GM18861 (cell line): ENCODE results near the gene SEC61B.

ENCODE experiments used
- ATAC-seq: cut with Tn5 transposase; IDR thresholded peaks from one replicate; pipeline ENCODE4 v1.9.1; 2021; ENCODE audit not compliant: unreplicated experiment

SEC61B gene

DNA sequence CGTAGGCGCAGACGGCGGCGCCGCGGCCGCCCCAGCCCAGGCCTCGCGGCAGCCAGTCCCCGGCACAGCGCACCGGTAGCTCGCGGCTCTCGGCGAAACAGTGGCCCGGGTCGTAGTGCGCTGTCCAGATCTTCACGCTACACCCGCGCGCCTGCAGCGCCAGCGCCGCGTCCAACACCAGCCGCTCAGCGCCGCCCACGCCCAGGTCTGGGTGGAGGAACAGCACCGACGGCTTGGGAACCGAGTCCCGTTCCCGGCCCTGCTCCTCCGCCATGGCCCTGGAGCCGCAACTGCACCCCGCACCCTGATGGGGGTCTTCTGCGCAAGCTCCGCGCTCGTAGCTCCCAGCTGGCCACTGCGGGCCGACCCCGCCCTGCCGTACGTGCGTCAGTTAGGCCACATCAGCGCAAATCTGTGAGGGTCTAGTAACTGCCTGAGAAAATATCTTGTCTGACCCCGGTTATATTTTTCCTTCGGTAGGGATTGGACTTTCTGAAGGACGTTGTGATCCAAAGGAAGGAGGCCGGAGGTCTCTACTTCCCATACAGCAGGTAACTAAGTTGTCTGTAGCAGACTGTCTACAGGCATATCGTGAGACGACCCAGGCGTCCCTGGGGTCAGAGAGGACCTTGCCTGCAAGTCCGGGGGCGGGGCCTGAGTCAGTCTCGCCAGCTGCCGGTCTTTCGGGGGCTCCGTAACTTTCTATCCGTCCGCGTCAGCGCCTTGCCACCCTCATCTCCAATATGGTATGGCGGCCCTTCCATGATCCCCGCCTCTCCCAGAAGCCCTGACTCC is at the start of gene SEC61B, which contains the start of gene ALG2:
Gene SEC61B (plus strand): TSS at position 662 of the 795 bp plus-strand sequence. CDS start 82 bp downstream, at position 744.
Gene ALG2 (minus strand): TSS at position 322 of the 795 bp plus-strand sequence. CDS start 48 bp downstream, at position 274.
- ATAC-seq: peak; percentile 86

DNA sequence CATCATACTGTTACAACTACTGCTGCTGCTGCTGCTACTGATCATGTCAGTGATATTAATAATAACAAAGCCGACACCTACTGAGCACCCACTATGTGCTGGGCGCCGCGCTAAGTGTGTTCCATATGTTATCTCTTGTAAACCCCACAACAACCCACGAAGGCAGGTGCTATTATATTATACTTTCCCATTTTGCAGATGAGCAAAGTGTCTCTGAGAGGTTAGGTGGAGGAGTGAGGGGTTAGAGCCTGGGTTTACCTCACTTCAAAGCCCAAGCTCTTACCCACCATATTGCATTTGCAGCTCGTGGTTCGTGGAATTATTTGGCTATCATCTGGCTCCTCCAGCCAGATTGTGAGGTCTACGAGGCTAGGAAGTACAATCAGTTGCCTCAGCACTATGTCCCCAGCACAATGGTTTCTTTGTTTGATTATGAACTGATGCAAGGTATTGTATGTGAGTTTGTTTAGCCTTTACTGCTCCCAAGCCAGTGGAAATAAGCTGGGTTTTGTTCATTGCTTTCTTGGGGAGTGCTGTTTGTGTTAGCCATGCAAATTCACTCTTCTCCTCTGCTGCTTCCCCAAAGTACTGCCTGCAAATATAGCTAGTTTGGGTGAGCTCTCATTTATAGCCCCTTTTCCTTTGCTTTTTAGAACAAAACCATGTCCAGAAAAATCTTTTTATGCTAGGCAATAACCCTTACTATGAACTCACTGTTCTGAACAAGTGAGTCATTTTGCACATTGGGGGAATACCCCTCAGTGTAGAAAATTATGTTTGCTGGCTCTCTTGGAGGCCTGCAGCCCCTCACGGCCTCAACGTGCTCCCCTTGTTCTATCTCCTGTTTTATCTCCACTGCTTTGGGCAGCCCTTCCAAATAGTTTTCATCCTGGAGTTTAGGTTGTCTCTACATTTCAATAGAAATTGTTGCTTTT is 48.2 kb upstream of the SEC61B start:
- ATAC-seq: peak; percentile 72

DNA sequence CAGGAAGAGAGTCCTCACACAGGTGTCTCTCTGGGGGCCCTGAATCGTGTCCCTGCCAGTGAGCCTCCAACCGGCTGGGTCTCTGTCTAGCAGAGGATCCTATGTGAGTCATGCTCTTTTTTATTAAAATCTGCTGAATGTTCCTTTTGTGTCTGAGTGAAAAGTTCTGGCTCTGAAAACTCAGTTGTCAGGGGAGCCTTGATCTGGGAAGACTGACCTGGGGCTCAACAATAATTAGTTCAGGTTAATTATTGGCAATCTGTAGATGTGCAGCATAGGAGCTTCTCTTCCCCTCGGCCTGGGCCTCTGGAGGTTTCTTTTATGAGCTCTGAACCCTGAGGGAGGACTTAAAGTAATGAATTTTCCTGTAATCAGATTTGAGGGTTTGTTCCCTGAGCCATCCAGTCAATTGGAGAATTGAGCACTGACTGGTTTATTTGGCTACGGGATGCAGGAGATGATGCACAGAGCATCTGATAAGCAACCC is 45.5 kb upstream of the SEC61B start:
- ATAC-seq: no peak

DNA sequence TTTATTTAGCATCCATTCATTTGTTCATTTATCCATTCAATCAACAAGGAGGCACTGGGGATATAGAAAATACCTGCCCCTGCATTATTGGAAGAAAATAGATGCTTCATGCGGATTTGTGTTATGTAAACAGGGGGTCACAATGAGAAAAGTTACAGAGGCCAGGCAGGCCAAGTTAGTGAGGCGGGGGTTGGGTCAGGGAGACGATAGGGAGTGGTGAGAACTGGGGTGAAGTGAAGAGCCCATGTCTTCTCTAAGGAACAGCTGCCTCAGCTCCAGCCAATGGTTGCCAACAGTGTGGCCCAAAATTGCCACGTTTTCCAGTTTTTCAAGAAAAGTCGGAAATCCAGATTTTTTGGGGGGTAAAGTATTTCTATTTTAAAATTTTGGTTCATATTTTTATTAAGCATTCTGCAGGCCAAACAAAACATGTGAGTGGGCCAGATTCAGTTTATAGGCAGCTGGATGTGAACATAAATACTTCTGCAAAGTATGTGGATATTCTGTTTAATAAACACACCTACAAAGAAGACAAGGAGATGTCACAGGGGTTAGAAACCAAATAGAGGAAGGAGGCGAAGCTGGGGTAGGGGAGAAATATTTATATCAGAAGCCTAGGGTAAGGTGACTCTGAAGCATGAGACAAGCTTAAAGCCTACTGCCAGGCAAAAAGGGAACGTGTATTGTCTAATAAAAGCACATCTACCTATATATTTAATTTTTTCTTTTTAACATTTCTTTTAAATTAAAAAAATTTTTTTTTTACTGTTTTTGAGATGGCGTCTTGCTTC is 44.3 kb upstream of the SEC61B start:
- no peak for ATAC-seq

DNA sequence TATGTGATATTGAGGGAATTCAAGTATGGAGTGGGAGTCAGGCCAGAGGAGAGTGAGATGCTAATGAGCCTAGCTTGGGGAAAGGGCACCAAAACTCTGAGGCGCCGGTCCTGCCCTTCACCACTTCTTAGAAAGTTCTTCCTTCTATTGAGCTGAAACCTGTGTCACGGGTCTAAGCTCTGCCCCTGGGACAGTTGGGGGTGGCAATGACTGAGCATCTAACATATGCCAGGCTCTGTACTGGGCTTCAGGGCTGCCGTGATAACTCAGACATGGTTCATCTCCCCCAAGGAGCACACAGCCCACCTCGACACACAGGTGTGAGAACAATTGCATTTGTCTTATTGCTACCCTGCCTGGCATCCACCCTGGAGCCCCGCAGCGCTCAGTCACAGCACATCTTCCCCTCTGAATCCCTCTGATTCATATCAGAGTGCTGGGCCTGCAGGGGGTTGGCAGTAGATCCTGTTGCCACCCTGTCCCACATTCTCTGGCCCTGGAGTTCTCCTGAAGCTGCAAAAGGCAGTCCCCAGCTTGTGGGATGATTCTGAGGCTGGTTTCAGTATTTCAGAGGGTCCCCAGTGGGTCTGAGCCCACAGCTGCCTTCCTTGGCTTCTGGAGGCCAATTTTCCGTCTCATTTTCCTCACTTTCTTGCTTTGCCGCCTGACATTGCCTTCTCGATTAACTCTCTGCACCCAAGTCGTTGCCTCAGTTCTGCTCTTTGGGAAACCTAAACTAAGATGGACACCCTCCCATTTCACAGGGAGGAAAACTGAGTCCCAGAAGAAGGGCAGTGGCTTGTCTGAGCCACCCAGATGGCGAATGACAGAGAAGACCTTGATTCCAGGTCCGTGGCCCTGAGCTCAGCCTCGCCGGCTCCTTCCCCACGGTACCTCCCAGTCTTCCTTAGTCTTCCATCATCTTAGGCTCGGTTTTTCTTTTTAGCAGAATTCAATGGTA is 42.9 kb upstream of the SEC61B start:
- ATAC-seq: no peak

DNA sequence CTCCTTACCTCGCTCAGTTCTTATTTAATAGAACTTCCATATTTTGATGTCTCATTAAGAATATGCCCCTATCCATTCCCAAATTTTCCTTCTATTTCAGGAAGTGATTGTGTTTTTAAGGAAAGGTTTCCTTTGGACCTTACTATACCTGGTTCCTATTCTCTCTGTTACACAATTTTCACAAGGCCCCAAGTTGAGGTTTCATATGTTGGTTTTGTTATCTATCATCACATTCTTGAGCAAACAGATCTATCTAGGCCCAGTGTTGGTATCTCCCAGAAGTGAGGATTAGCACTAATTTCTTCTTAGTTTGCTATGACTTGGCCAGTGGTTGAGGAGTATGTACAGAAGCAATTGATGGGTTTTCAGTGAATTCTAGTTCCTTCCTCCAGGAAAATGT is 41.9 kb upstream of the SEC61B start:
- peak; percentile 34 for ATAC-seq

DNA sequence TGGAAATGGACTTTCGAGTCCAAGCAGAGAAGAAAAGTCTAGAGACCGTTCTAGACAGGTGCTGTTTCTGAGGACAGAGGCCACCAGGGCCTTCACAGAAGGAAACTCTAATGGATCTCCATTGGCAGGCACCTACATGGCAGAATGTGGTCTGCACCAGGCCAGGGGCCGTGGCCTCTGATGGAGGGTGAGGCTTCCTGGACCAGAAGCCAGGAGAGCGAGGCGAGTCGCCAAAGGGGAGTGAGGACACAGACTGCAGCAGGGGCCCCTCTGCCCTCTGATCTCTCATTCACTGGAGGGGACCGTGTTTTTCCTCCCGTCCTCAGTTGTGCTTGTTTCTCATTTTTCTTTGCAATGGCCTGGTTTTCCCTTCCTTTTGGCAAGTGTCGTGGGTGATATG is 41.4 kb upstream of the SEC61B start:
- no peak for ATAC-seq

DNA sequence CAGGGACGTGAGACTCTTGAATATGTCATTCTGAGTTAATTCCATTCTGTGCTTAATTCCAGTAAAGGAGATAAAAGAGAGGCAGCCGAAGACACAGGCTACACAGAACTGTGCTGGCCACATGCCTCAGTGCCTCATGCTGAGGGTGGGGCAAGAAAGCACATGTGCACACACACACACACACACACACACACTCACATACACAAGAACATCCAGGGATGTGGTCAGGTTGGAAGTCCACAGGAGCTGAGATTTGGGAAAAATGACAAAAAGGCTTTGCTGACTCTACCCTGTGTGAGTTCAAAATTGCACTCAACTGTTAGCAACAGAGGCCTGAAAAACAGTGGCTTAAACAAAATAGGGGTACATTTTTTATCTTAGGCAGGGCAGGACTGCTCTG is 40.9 kb upstream of the SEC61B start:
- no peak for ATAC-seq

DNA sequence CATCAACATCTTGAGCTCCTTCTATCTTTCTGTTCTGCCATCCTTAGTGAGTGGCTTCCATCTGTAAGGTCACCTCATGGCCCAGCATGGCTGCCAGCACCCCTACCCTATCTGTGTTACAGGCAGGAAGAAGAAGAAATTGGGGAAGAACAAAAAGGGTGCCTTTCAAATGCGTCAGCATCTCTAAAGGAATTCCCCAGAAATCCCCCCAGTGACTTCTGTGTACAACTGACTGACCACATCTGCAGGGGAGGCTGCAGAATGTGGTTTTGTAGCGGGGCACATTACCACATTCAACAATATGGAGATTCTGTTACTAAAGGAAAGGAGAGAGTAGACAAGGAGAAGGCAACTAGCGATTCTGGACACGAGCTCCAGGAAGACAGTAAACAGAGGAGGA is 40.5 kb upstream of the SEC61B start:
- no peak for ATAC-seq

DNA sequence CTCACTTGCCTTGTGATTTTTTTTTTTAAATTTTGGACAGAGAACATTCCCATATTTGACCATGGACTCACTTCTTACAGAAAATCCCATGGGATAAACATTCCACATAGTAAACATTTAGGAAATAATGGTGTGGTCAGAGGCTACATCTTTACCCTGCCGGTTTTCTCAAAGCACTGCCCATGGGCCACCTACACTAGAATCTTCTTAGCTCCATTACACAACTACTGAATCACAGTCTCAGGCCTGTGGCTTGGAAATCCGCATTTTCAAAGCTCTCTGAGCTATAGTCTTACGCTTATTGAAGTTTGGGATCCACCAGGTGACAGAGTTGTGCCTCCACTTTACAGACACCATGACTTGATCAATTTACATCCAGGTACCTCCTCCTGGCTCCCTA is 39.7 kb upstream of the SEC61B start:
- no peak for ATAC-seq

DNA sequence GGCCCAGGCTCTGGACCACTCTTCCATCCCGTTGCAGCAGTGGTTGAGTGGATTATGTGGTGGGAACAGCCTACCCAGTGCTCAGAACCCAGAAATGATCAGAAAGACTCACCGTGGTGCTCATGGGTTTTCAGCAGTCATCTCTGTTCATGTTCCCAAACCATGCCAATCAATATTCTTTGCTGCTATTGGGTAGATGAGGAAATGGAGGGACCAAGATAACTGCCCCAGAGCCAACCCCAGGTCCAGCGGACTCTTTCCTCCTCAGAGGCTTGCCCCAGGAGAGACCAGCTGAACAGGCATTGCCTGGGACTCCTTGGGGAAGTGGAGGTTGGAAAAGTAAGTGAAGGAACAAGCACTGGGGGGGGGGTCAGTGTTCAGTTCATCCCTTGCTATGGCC is 38.5 kb upstream of the SEC61B start:
- no peak for ATAC-seq

DNA sequence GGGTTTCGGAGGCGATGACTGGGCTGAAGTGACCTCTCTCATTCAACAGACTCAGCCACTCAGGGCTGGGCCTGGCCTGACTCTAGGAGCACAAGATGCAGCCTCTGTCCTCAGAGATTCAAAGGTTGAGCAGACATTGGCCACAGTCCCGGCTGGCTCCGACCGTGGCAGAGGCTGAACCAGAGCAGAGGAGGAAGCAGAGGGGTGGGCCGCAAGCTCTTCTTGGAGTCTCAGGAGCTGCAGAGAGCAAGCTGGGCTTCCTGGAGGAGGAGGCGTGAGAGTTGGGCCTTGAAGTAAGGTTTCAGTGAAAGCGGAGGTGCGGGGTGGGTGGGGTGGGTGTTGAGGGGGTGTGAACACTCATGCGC is 38.0 kb upstream of the SEC61B start:
- ATAC-seq: no peak

DNA sequence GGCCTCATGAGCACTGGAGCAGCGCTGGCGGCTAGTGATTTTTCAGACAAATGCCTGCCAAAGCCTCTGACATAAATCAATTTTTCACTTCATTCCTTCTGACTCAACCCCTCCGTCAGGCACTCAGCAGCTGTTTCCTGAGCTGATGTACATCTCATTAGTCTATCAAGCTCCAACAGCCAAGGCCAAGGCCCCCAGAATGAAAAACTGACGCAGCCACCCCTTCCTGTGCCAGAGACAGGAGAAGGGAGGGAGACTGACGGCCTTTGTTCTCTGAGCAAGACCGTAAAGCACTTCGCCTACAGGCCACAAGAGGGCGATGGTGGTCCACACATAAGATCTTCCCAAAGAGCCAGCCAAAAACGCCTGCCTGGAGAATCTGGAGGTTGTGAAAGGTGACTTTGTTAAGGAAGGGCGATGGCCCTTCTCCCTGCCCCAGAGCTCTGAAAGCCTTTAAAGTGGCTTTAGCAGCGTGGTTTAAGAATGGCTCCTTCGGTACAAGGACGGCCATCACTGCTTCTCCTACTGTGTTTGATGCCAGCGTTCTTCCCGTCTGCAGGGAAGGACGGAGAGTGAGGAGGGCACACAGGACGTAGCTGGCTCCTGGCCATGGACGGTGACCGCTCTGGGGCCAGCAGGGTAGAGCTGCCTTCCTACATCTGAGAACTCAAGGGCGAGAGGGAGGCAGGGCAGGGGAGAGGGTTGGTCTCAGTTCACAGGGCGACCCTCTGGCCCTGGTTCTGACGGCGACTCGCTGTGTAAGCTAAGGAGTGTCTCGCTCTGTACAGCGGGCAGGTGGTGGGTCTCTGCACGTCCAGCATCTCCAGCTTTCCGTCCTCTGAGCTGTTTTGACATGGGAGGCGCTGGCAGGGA is 37.4 kb upstream of the SEC61B start:
- peak; percentile 47 for ATAC-seq

DNA sequence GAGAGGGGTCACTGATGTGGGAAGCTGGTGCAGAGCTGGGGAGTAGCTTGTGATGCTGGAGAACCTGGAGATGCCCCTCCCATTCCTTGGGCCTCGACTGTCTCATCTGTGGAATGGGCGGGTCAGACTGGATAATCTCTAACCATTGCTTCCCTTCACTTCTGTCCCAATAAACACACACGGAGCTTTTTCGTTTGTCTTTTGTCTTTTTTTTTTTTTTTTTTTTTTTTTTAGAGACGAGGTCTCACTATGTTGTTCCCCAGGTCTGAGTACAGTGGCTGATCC is 36.8 kb upstream of the SEC61B start:
- no peak for ATAC-seq

DNA sequence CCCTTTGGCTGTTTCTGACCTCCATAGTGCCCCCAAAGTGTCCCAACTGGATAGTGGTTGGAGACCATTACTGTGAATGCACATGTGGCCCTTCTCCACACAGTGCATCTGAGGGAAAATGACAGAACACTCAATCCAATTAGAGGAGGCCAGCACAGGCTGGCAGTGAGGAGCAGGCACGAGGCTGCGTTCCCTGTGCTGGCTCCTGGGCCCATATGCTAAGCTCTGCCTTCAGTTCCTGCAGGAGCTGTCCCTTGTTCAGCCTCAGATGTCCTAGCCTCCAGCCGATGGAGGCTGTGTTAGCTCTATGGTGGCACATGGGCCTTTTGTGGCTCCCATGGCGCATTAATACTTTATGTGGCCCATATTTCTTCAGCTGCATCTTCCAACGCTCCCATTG is 36.1 kb upstream of the SEC61B start:
- no peak for ATAC-seq

DNA sequence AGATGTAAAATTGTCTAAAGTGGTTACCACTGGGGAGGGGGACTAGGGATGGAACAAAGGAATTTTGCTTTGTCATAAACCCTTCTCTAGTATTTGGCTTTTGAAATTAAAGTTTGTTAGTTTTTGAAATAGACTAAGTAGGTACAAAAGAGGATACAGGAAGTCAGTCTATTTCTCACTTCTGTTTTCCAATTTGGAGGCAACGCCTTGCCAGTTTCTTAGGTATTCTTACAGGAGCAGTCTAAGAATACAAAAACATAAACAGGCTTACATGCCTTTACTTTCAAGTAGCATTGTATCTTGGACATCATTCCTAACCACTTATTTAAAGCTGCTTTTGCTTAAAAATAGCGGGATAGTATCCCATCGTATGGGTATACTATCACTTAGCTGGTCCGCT is 34.8 kb upstream of the SEC61B start:
- no peak for ATAC-seq

DNA sequence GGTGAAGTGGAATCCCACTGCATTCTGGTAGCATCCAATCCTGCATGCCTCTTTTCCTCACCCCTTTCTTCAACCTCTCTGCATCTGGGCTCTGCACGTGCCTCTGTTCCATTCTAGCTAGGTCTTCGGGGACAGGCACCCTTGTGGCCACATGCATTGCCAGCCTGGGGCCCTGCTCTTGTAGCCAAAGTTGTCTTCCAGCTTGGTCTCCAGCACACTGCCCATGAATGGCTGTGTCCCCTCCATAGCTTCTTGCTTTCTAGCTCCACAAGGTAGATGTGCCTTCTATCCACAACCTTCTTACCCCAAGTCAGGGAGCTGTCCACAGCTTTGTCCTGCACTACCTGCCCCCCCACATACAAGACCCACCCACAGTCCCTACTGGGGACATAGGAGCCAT is 32.9 kb upstream of the SEC61B start:
- ATAC-seq: no peak

DNA sequence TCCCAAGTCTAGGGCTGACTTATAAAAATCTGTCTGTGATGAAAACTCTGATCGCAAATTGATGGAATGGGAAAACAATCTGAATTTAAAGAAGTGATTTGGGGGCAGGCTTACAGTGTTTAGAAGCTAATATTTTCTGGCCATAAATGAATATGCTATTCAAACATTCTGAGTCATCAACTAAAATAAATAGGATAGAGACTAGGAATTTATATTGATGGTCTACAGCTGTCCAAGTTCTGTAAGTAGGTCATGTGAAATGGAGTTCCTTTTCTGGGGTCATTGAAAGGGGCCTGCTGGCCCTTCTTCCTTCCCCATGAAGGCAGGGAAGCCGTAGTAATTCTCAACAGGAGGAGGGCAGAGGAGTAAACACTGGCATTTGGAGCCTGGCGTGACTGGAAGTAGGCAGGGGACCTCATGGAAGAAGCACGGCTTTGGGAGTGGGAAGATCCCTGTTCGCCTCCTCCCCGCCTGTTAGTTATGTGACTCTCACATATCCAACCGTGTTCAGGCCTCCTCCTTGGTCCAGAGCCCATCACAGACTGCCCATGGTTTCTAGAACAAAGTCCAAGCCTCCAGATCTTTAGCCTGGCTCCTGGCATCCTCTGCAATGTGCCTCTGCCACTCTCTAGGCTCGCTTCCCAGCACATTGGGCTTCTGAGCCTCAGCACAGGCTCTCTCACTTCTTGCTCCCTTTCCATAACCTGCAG is 32.0 kb upstream of the SEC61B start:
- ATAC-seq: no peak
